PC-3 (cell line): ENCODE data around the gene ZNF681. TPM values are rescaled to one million over a fixed set of nuclear protein-coding genes. Genes with fewer than 3 reads are reported as not detected.
A peak's percentile ranks its signal among the peaks of the same experiment; 100 is the strongest.

ENCODE experiments used
- ATAC-seq: fragments of 200-7000 bp; cut with Tn5 transposase; 2 replicates; pipeline ENCODE4 v1.9.1; 2020; ENCODE audit warnings: mild to moderate bottlenecking, moderate library complexity
- Bru-seq: library from RNA; stranded (reverse); fragments of 400-500 nt; gene quantifications from one replicate; lab custom pipeline; 2021; lab: Mats Ljungman, UMichigan
- BruChase-seq, 2 experiments: library from RNA; stranded (reverse); fragments of 400-500 nt; gene quantifications; one replicate each; lab custom pipeline; 2021; lab: Mats Ljungman, UMichigan
- BruUV-seq: library from RNA; stranded (reverse); fragments of 400-500 nt; replicated peaks from 2 replicates; lab custom pipeline; 2021; lab: Mats Ljungman, UMichigan
- CTCF ChIA-PET: fragments of 300-600 bp; sonication (Branson Sonifier 250); formaldehyde crosslinking; loops from one replicate; lab custom pipeline; 2022; ENCODE audit warnings: antibody characterized with exemption; lab: Charles Lee
- POLR2A ChIA-PET: fragments of 300-600 bp; sonication (Branson Sonifier 250); formaldehyde crosslinking; loops from one replicate; lab custom pipeline; 2022; ENCODE audit warnings: antibody characterized with exemption; ENCODE audit not compliant: unreplicated experiment; lab: Charles Lee
- DNase-seq: peaks from one replicate; pipeline ENCODE4 v3.0.0-alpha.2; 2015
- H2AFZ ChIP-seq: fragments of 300-600 bp; sonication (generic); 2 replicates; pipeline ENCODE4 v1.6.0; 2016; ENCODE audit warnings: antibody characterized with exemption, low read length
- H3F3A ChIP-seq: fragments of 300-600 bp; sonication (generic); one replicate; pipeline ENCODE4 v1.6.0; 2017; ENCODE audit warnings: antibody characterized with exemption, low read length, control low read depth, mild to moderate bottlenecking; ENCODE audit not compliant: unreplicated experiment
- H3K27ac ChIP-seq: fragments of 300-600 bp; sonication (generic); 2 replicates; pipeline ENCODE4 v1.5.1; 2016; ENCODE audit warnings: mild to moderate bottlenecking, low read length
- H3K27me3 ChIP-seq: fragments of 300-600 bp; sonication (generic); 2 replicates; pipeline ENCODE4 v1.6.1; 2016; ENCODE audit warnings: low read length, mixed read lengths
- H3K36me3 ChIP-seq: fragments of 300-600 bp; sonication (generic); 2 replicates; pipeline ENCODE4 v1.6.1; 2016; ENCODE audit warnings: low read depth, mixed run types, low read length, mixed read lengths
- H3K4me1 ChIP-seq: fragments of 300-600 bp; sonication (generic); 2 replicates; pipeline ENCODE4 v1.5.1; 2016; ENCODE audit warnings: low read length; ENCODE audit not compliant: insufficient read depth
- H3K4me2 ChIP-seq: fragments of 300-600 bp; sonication (generic); 2 replicates; pipeline ENCODE4 v1.6.0; 2016; ENCODE audit warnings: low read length
- H3K4me3 ChIP-seq: fragments of 300-600 bp; sonication (generic); 2 replicates; pipeline ENCODE4 v1.5.1; 2016; ENCODE audit warnings: mild to moderate bottlenecking, low read length, mixed read lengths
- H3K79me2 ChIP-seq: fragments of 300-600 bp; sonication (generic); 2 replicates; pipeline ENCODE4 v1.6.1; 2017; ENCODE audit warnings: low read length, mixed read lengths
- H3K9ac ChIP-seq: fragments of 300-600 bp; sonication (generic); 2 replicates; pipeline ENCODE4 v1.6.0; 2016; ENCODE audit warnings: mild to moderate bottlenecking, low read length
- H3K9me2 ChIP-seq: fragments of 300-600 bp; sonication (generic); replicated peaks from 2 replicates; pipeline ENCODE4 v1.6.1; 2016; ENCODE audit warnings: mixed run types, low read length, mixed read lengths
- H3K9me3 ChIP-seq: fragments of 300-600 bp; sonication (generic); 2 replicates; pipeline ENCODE4 v1.6.1; 2016; ENCODE audit warnings: low read length, mixed read lengths
- H4K20me1 ChIP-seq: fragments of 300-600 bp; sonication (generic); 2 replicates; pipeline ENCODE4 v1.6.1; 2016; ENCODE audit warnings: low read length, mixed read lengths
- EZH2 ChIP-seq: fragments of 300-600 bp; sonication (generic); IDR thresholded peaks from one replicate; pipeline ENCODE4 v1.6.1; 2017; ENCODE audit warnings: antibody characterized with exemption, mild to moderate bottlenecking, low read length; ENCODE audit not compliant: unreplicated experiment
- EZH2phosphoT487 ChIP-seq: fragments of 300-600 bp; sonication (generic); IDR thresholded peaks from 2 replicates; pipeline ENCODE4 v1.6.1; 2018; ENCODE audit warnings: mild to moderate bottlenecking, antibody characterized with exemption, low read length, borderline replicate concordance
- intact Hi-C: fragments of 100-400 bp; cut with micrococcal nuclease; formaldehyde crosslinking; loops from 2 replicates; pipeline ENCODE4 v1.9.0; 2023
- long read RNA-seq: library from polyadenylated mRNA; unstranded; transcript quantifications from one replicate; pipeline ENCODE4 v2.0.0, GENCODE V29; 2021; ENCODE audit not compliant: unreplicated experiment
- total RNA-seq: library from RNA; depleted of rRNA; stranded (reverse); fragments of >200 nt; gene quantifications from 2 replicates; pipeline ENCODE4 v1.2.3, GENCODE V29; 2014; rRNA removed
- TF ChIP-seq, protein P1 (sequence below): fragments of 300-600 bp; sonication (generic); conservative IDR thresholded peaks from 2 replicates; pipeline ENCODE4 v1.5.1; 2017; ENCODE audit warnings: antibody characterized with exemption, low read depth, mild to moderate bottlenecking, low read length

ZNF681 gene
- total RNA-seq (2.5 and 2.6 TPM in 2 replicates), Bru-seq, nascent RNA (percentile 59 among the genes with signal in this experiment), BruChase-seq, experiment 1, labeled RNA remaining after a 6-hour chase (percentile 54 among the genes with signal in this experiment), BruChase-seq, experiment 2, labeled RNA remaining after a 2-hour chase (percentile 53 among the genes with signal in this experiment)
- long read RNA-seq, partial matches to known transcripts = 0 of 3 reads
- long read RNA-seq, other reads (novel, unspliced or antisense) = 3 of 3 reads

GRCh38 chr19:23758187-23759074, at the start of gene ZNF681:
Gene ZNF681 (minus strand): TSS chr19:23758891. CDS start chr19:23758749, 142 bp downstream.
- Histone ChIP-seq H4K20me1 (no peaks in the 10 kb centered on the region), H3K36me3 (peaks cover 16% of the 10 kb centered on the region), H3K27ac (peak within 1 kb of the TSS; percentile 47), H3K4me1 (peaks cover 5% of the 10 kb centered on the region; the same call in 1 of the 2 replicates), H3F3A (no peaks in the 10 kb centered on the region), H3K9me3 (0 out of 2 replicates have a peak, but pooled peaks cover 7% of the 10 kb centered on the region), H3K79me2 (peaks cover 29% of the 10 kb centered on the region), H3K9me2 (no peaks in the 10 kb centered on the region), H2AFZ (peak within 1 kb of the TSS; percentile 92), H3K9ac (peak within 1 kb of the TSS; percentile 85), H3K4me3 (peak within 1 kb of the TSS; percentile 81), H3K4me2 (peak within 1 kb of the TSS; percentile 83), H3K27me3 (no peaks in the 10 kb centered on the region)
- DNase-seq (peak; percentile 90), ATAC-seq (peak; percentile 86)
- TF ChIP-seq, protein P1, sequence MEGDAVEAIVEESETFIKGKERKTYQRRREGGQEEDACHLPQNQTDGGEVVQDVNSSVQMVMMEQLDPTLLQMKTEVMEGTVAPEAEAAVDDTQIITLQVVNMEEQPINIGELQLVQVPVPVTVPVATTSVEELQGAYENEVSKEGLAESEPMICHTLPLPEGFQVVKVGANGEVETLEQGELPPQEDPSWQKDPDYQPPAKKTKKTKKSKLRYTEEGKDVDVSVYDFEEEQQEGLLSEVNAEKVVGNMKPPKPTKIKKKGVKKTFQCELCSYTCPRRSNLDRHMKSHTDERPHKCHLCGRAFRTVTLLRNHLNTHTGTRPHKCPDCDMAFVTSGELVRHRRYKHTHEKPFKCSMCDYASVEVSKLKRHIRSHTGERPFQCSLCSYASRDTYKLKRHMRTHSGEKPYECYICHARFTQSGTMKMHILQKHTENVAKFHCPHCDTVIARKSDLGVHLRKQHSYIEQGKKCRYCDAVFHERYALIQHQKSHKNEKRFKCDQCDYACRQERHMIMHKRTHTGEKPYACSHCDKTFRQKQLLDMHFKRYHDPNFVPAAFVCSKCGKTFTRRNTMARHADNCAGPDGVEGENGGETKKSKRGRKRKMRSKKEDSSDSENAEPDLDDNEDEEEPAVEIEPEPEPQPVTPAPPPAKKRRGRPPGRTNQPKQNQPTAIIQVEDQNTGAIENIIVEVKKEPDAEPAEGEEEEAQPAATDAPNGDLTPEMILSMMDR = no peak; the same call in 1 of the 2 replicates
- no peak for TF ChIP-seq EZH2phosphoT487
- TF ChIP-seq EZH2 = no peak
- intact Hi-C loops = no loop called here
- POLR2A ChIA-PET = no interaction called here
- TSS peak; percentile 73 for BruUV-seq
- CTCF ChIA-PET = no interaction called here

DNA sequence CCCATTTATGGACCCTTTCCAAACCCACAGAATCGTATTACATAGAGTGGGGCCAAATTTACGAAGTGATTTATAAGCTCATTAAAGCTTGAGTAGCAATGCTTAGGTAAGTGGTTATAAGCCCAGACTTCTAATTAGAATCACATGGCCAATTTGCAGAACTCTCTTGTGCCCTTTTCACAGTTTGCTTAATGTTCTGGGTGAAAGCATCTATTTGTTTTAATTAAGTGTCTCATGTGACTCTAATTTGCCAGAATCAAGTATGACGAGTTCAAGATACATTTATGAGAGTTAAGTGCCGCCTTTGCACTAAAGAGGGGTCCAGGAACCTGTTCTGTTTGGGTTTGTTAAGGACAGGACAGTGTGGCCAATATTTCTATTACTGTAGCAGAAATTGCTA, 46.0 kb upstream of the ZNF681 start:
- no peak for DNase-seq
- Histone ChIP-seq H3K4me2 (no peak overlapping the region), H3K9ac (no peak overlapping the region), H3K9me2 (no peaks in the 10 kb centered on the region), H3K79me2 (no peaks in the 10 kb centered on the region), H3K4me3 (no peak overlapping the region), H3F3A (no peaks in the 10 kb centered on the region), H2AFZ (no peak overlapping the region), H4K20me1 (no peaks in the 10 kb centered on the region), H3K27me3 (no peaks in the 10 kb centered on the region), H3K4me1 (no peaks in the 10 kb centered on the region), H3K36me3 (peaks cover 15% of the 10 kb centered on the region; the same call in 1 of the 2 replicates), H3K27ac (no peak overlapping the region), H3K9me3 (no peaks in the 10 kb centered on the region)
- ChIA-PET CTCF (no interaction called here), POLR2A (no interaction called here)
- TF ChIP-seq, protein P1 = no peak
- BruUV-seq = no TSS peak
- intact Hi-C loops = no loop called here
- no peak for ATAC-seq
